ENCODE data around the gene NEBL.

DNA sequence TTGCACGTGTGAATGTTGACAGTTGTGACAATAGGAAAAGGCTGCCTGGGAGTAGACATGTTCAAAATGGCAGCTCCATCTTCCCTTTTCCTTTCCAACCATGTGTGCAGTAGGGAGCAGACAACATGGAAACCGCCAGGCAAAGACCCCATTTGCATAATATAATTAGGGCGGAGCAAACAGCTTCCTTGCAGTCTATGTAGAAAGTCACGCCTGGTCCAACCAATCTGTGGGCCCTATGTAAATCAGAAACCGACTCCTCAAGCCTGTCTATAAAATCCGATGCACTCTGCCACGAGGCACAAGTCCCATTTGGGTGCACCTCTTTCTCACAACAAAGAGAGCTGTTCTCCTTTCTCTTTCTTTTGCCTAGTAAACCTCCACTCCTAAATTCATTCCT is 19.6 kb downstream of the NEBL start:
- TF ChIP-seq CTCF (IDR thresholded peaks at IDR 0.05) (no peak), POLR2A (IDR thresholded peaks at IDR 0.05) (no peak)
